Parathyroid adenoma (tissue), 2 donors: Measurements from ENCODE around the gene P2RX2.

Experiments
- H2AFZ ChIP-seq: fragments of 300-600 bp; sonication (generic); one replicate; pipeline ENCODE4 v1.7.0; 2017; ENCODE audit warnings: antibody characterized with exemption, mild to moderate bottlenecking
- H3K27ac ChIP-seq: fragments of 300-600 bp; sonication (generic); one replicate; pipeline ENCODE4 v1.7.0; 2017
- H3K27me3 ChIP-seq: fragments of 300-600 bp; sonication (generic); one replicate; pipeline ENCODE4 v1.7.0; 2017; ENCODE audit warnings: low read length; ENCODE audit not compliant: control insufficient read depth, insufficient read depth
- H3K36me3 ChIP-seq: fragments of 300-600 bp; sonication (generic); one replicate; pipeline ENCODE4 v1.7.0; 2017; ENCODE audit warnings: low read length; ENCODE audit not compliant: control insufficient read depth, insufficient read depth
- H3K4me1 ChIP-seq: fragments of 300-600 bp; sonication (generic); one replicate; pipeline ENCODE4 v1.7.0; 2017; ENCODE audit warnings: control low read depth
- H3K4me2 ChIP-seq: fragments of 300-600 bp; sonication (generic); one replicate; pipeline ENCODE4 v1.7.0; 2017; ENCODE audit warnings: low read length
- H3K4me3 ChIP-seq: fragments of 300-600 bp; sonication (generic); one replicate; pipeline ENCODE4 v1.7.0; 2017; ENCODE audit warnings: low read depth, low read length
- H3K79me2 ChIP-seq: fragments of 300-600 bp; sonication (generic); one replicate; pipeline ENCODE4 v1.7.0; 2017; ENCODE audit warnings: control low read depth
- H3K9ac ChIP-seq: fragments of 300-600 bp; sonication (generic); one replicate; pipeline ENCODE4 v1.7.0; 2017; ENCODE audit warnings: mild to moderate bottlenecking
- H3K9me3 ChIP-seq: fragments of 300-600 bp; sonication (generic); one replicate; pipeline ENCODE4 v1.7.0; 2017; ENCODE audit warnings: low read length; ENCODE audit not compliant: control insufficient read depth
- TF ChIP-seq, protein P1 (sequence below): fragments of 300-600 bp; sonication (generic); IDR thresholded peaks from one replicate; pipeline ENCODE4 v1.7.0; 2017; ENCODE audit warnings: antibody characterized with exemption, mild to moderate bottlenecking
- donor health status: primary hyperparathyroidism.

The P2RX2 gene

DNA sequence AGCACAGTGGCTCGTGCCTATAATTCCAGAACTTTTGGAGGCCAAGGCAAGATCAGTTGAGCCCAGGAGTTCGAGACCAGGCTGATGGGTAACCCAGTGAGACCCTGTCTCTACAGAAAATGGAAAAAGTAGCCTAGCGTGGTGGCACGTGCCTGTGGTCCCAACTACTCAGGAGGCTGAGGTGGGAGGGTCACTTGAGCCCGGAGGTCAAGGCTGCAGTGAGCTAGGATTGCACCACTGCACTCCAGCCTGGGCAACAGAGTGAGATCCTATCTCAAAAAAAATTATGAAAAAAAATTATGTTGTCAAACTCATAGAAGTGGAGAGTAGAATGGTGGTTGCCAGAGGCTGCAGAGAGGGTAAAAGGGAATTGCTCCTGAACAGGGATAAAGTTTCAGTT lies 4.5 kb upstream of the P2RX2 start:
- Histone ChIP-seq H3K9ac (no peak overlapping the region), H3K27ac (no peak overlapping the region), H3K9me3 (no peaks in the 10 kb centered on the region), H2AFZ (no peak overlapping the region), H3K79me2 (no peaks in the 10 kb centered on the region), H3K27me3 (no peaks in the 10 kb centered on the region), H3K36me3 (no peaks in the 10 kb centered on the region), H3K4me3 (no peak overlapping the region), H3K4me2 (no peak overlapping the region), H3K4me1 (no peaks in the 10 kb centered on the region)
- TF ChIP-seq, protein P1, sequence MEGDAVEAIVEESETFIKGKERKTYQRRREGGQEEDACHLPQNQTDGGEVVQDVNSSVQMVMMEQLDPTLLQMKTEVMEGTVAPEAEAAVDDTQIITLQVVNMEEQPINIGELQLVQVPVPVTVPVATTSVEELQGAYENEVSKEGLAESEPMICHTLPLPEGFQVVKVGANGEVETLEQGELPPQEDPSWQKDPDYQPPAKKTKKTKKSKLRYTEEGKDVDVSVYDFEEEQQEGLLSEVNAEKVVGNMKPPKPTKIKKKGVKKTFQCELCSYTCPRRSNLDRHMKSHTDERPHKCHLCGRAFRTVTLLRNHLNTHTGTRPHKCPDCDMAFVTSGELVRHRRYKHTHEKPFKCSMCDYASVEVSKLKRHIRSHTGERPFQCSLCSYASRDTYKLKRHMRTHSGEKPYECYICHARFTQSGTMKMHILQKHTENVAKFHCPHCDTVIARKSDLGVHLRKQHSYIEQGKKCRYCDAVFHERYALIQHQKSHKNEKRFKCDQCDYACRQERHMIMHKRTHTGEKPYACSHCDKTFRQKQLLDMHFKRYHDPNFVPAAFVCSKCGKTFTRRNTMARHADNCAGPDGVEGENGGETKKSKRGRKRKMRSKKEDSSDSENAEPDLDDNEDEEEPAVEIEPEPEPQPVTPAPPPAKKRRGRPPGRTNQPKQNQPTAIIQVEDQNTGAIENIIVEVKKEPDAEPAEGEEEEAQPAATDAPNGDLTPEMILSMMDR = no peak

DNA sequence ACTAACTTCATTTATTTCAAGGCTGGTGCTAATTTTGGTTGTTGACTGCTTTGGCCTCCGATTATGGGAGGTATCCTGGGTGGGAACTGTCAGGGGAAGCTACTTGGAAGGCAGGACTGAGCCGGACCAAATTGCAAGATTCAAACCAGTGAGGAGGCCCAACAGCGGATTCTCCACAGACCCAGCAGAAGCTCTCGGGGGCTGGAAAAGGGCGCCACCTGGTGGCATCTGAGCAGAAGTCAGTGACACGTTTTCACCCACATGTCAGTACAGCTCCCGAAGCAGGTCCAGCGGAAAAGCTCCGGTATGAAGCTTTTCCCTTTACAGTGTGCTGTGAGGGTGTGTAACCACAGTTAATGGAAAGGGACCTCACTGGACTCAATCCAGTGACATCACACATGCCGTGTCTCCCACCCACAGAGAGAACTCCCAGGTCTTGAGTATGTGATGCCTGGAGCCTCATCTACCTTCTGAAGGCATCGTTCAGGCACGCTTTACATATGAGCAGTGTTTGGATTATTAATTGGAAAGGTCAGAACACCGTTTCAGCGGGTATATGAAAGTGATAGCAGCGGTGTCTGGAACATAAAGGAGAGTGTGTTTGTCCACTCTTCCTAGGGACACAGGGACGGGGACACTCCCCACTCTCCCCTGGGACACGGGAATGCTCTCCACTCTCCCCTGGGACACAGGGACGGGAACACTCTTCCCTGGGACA lies 3.6 kb upstream of the P2RX2 start:
- Histone ChIP-seq H3K4me3 (no peak overlapping the region), H3K36me3 (no peaks in the 10 kb centered on the region), H2AFZ (no peak overlapping the region), H3K79me2 (no peaks in the 10 kb centered on the region), H3K27me3 (no peaks in the 10 kb centered on the region), H3K27ac (no peak overlapping the region), H3K4me1 (no peaks in the 10 kb centered on the region), H3K9me3 (no peaks in the 10 kb centered on the region), H3K9ac (no peak overlapping the region), H3K4me2 (no peak overlapping the region)
- TF ChIP-seq, protein P1 = peak; percentile 89

DNA sequence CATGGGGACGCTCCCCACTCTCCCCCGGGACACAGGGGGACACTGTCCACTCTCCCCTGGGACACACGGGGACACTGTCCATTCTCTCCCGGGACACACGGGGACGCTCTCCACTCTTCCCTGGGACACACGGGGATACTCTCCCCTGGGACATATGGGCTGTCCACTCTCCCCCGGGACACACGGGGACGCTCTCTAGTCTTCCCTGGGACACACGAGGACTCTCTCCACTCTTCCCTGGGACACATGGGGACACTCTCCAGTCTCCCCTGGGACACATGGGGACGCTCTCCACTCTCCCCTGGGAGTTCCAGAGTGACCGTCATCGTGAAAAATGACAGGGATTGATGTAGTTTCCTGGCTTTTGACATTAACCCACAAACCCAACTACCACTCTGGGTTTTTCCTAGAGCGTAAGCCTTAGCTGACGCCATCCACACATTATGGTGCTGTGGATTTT lies 3.0 kb upstream of the P2RX2 start:
- Histone ChIP-seq H3K4me3 (no peak overlapping the region), H2AFZ (no peak overlapping the region), H3K9me3 (no peaks in the 10 kb centered on the region), H3K27me3 (no peaks in the 10 kb centered on the region), H3K36me3 (no peaks in the 10 kb centered on the region), H3K4me2 (no peak overlapping the region), H3K27ac (no peak overlapping the region), H3K79me2 (no peaks in the 10 kb centered on the region), H3K9ac (no peak overlapping the region), H3K4me1 (no peaks in the 10 kb centered on the region)
- TF ChIP-seq, protein P1 = no peak

DNA sequence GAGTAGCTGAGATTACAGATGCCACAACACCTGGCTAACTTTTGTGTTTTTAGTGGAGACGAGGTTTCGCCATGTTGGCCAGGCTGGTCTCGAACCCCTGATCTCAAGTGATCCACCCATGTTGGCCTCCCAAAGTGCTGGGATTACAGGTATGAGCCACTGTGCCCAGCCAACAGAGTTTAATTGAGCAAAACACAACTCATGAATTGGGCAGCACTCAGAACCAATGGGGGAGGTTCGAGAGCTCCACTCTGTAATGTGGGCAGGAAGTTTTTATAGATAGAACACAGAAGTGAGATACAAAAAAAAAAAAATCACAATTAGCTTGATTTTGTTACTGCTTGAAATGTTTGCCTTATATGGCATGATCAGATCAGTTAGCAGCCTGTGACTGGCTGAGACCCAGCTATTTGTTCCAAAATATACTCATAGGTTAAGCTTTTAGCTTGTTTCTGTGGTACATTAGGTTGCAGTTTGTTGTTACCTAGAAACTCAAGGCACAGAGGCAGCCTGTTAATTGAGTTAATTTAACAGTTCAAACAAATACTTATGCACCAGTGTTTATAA lies 1.4 kb upstream of the P2RX2 start:
- Histone ChIP-seq H3K4me2 (no peak overlapping the region), H3K9me3 (no peaks in the 10 kb centered on the region), H3K27ac (no peak overlapping the region), H3K27me3 (no peaks in the 10 kb centered on the region), H2AFZ (no peak overlapping the region), H3K4me3 (no peak overlapping the region), H3K36me3 (no peaks in the 10 kb centered on the region), H3K9ac (no peak overlapping the region), H3K79me2 (no peaks in the 10 kb centered on the region), H3K4me1 (no peaks in the 10 kb centered on the region)
- TF ChIP-seq, protein P1 = no peak
